Astrocyte (in vitro differentiated cells and primary cell): Measurements from ENCODE around the gene CISH. TPM values are rescaled to one million over a fixed set of nuclear protein-coding genes. Genes with fewer than 3 reads are reported as not detected.
A peak's percentile ranks its signal among the peaks of the same experiment; 100 is the strongest.

ENCODE experiments used
- DNase-seq: peaks from one replicate; pipeline ENCODE4 v3.0.0-alpha.2; 2010; ENCODE audit warnings: low read depth
- FAIRE-seq: peaks from 2 replicates; lab custom pipeline; 2011; peaks lifted over from hg19 to GRCh38; lab: Jason Lieb, UNC
- H2AFZ ChIP-seq: 2 replicates; pipeline ENCODE4 v1.6.0; 2012; ENCODE audit warnings: low read depth, low read length, inconsistent platforms
- H3K27ac ChIP-seq: 2 replicates; pipeline ENCODE4 v1.5.1; 2011; ENCODE audit warnings: low read depth, low read length, inconsistent platforms
- H3K27me3 ChIP-seq: 2 replicates; pipeline ENCODE4 v1.6.0; 2011; ENCODE audit warnings: low read length, inconsistent platforms; ENCODE audit not compliant: insufficient read depth
- H3K36me3 ChIP-seq: 2 replicates; pipeline ENCODE4 v1.5.1; 2011; ENCODE audit warnings: low read length, inconsistent platforms; ENCODE audit not compliant: insufficient read depth
- H3K4me1 ChIP-seq: 2 replicates; pipeline ENCODE4 v1.5.1; 2011; ENCODE audit warnings: low read length, inconsistent platforms; ENCODE audit not compliant: insufficient read depth
- H3K4me2 ChIP-seq: 2 replicates; pipeline ENCODE4 v1.6.0; 2012; ENCODE audit warnings: low read length, inconsistent platforms
- H3K4me3 ChIP-seq: 2 replicates; pipeline ENCODE4 v1.5.1; 2011; ENCODE audit warnings: low read depth, mild to moderate bottlenecking, low read length, inconsistent platforms; ENCODE audit not compliant: insufficient read depth
- H3K79me2 ChIP-seq: 2 replicates; pipeline ENCODE4 v1.6.0; 2012; ENCODE audit warnings: mild to moderate bottlenecking, low read length, inconsistent platforms; ENCODE audit not compliant: insufficient read depth
- H3K9ac ChIP-seq: 2 replicates; pipeline ENCODE4 v1.6.0; 2012; ENCODE audit warnings: mild to moderate bottlenecking, low read length, inconsistent platforms
- H3K9me3 ChIP-seq: 2 replicates; pipeline ENCODE4 v1.5.1; 2012; ENCODE audit warnings: low read depth, mild to moderate bottlenecking, low read length, inconsistent platforms; ENCODE audit not compliant: insufficient read depth
- H4K20me1 ChIP-seq: 2 replicates; pipeline ENCODE4 v1.6.0; 2012; ENCODE audit warnings: low read length, inconsistent platforms; ENCODE audit not compliant: insufficient read depth
- H3K27ac Mint-ChIP-seq: one replicate; pipeline ENCODE4 v1.8.0; 2021; ENCODE audit warnings: mild to moderate bottlenecking, mixed read lengths; ENCODE audit not compliant: unreplicated experiment
- H3K27me3 Mint-ChIP-seq: one replicate; pipeline ENCODE4 v1.8.0; 2021; ENCODE audit warnings: low read depth, mixed read lengths; ENCODE audit not compliant: unreplicated experiment
- H3K36me3 Mint-ChIP-seq: one replicate; pipeline ENCODE4 v1.8.0; 2021; ENCODE audit warnings: low read depth, mixed read lengths; ENCODE audit not compliant: unreplicated experiment
- H3K4me1 Mint-ChIP-seq: one replicate; pipeline ENCODE4 v1.8.0; 2021; ENCODE audit warnings: low read depth, mixed read lengths; ENCODE audit not compliant: unreplicated experiment
- H3K4me3 Mint-ChIP-seq: one replicate; pipeline ENCODE4 v1.8.0; 2021; ENCODE audit warnings: mild to moderate bottlenecking, moderate library complexity, mixed read lengths; ENCODE audit not compliant: unreplicated experiment
- H3K9me3 Mint-ChIP-seq: one replicate; pipeline ENCODE4 v1.8.0; 2021; ENCODE audit warnings: mild to moderate bottlenecking, mixed read lengths; ENCODE audit not compliant: unreplicated experiment
- CTCF ChIP-seq: IDR thresholded peaks from 2 replicates; pipeline ENCODE4 v1.5.1; 2011; ENCODE audit warnings: low read depth, mild to moderate bottlenecking, inconsistent platforms, low read length, moderate library complexity; ENCODE audit not compliant: insufficient read depth
- EZH2 ChIP-seq: IDR thresholded peaks from 2 replicates; pipeline ENCODE4 v1.6.1; 2012; ENCODE audit warnings: mild to moderate bottlenecking, low read length, inconsistent platforms; ENCODE audit not compliant: insufficient read depth
- total RNA-seq: library from RNA; stranded (reverse); gene quantifications from 2 replicates; pipeline ENCODE4 v1.2.1, GENCODE V29; 2021

The CISH gene
- total RNA-seq, 1 donor from 2014 or later, result 1.2 TPM

- Mint-ChIP-seq H3K27ac (peak overlapping the region; percentile 19), H3K9me3 (no peaks in the 10 kb centered on the region), H3K27me3 (peaks cover 4% of the 10 kb centered on the region), H3K4me1 (peaks cover 12% of the 10 kb centered on the region), H3K36me3 (peaks cover 6% of the 10 kb centered on the region), H3K4me3 (no peak overlapping the region)
- Histone ChIP-seq H3K4me2 (no peak overlapping the region), H3K4me3 (no peak overlapping the region), H3K9me3 (no peaks in the 10 kb centered on the region), H3K9ac (no peak overlapping the region), H3K4me1 (no peaks in the 10 kb centered on the region), H3K79me2 (no peaks in the 10 kb centered on the region), H3K27ac (no peak overlapping the region), H2AFZ (no peak overlapping the region), H3K27me3 (peaks cover 3% of the 10 kb centered on the region), H3K36me3 (no peaks in the 10 kb centered on the region), H4K20me1 (no peaks in the 10 kb centered on the region)
- TF ChIP-seq EZH2, result no peak
- TF ChIP-seq CTCF, result no peak
- no peak for DNase-seq
- no peak for FAIRE-seq
These were observed 24.2 kb downstream of the CISH start for GRCh38 chr3:50587373-50587772.

- no peaks in the 10 kb centered on the region for H3K4me1 ChIP-seq
- no peak overlapping the region for H3K27ac ChIP-seq
- Mint-ChIP-seq H3K27me3 (peaks cover 4% of the 10 kb centered on the region), H3K27ac (no peak overlapping the region), H3K9me3 (no peaks in the 10 kb centered on the region), H3K4me1 (peaks cover 12% of the 10 kb centered on the region), H3K36me3 (peaks cover 8% of the 10 kb centered on the region), H3K4me3 (no peak overlapping the region)
- H3K4me2 ChIP-seq, result no peak overlapping the region
- no peaks in the 10 kb centered on the region for H3K9me3 ChIP-seq
- no peaks in the 10 kb centered on the region for H3K36me3 ChIP-seq
- no peak for FAIRE-seq
- TF ChIP-seq CTCF (no peak), EZH2 (no peak)
- H4K20me1 ChIP-seq, result no peaks in the 10 kb centered on the region
- DNase-seq, result no peak
- no peak overlapping the region for H3K4me3 ChIP-seq
- no peaks in the 10 kb centered on the region for H3K27me3 ChIP-seq
- H3K9ac ChIP-seq, result no peak overlapping the region
- H3K79me2 ChIP-seq, result no peaks in the 10 kb centered on the region
- no peak overlapping the region for H2AFZ ChIP-seq
These were observed 24.9 kb downstream of the CISH start for GRCh38 chr3:50586763-50587070.

DNA sequence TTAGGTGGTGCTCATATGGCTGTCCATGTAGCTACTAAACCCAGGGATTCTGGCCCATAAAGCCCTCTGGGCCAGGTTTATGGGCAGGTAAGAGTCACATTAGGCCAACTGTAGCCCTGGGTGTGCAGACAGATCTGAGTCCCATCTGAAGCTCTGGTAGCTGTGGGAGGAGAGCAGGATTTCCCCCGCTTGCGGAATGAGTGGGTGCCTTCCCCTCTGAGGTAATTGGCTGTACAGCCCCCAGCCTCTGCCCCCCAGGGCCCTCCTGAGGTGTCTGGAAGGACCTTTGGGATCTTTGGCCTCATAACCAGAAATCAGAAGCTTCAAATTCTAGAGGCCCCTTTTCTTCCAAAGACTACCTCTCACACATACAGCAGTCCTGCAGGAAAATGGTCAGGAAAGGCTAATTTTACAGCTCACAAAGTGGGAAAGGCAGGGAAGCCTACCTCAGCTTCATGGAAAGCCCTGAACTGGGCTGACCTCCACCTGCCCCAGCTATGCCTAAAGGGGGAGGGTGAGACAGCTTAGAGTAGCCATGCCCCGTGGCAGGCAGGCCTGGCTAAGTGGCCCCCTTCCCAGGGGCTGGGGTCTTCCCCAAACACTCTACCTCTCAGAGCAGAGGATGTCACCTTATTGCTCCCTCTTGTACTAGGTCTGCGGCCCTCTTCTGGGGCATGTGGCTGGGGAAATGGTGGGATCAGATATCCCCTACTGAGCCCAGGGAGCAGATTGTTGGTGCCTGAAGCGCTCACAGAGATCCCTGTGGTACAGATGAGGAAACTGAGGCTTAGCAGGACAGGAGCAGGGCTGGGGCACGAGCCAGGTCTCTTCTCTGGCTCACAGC lies 25.4 kb downstream of the CISH start:
- Histone ChIP-seq H3K79me2 (no peaks in the 10 kb centered on the region), H2AFZ (no peak overlapping the region), H3K4me2 (no peak overlapping the region), H3K9ac (no peak overlapping the region), H3K36me3 (no peaks in the 10 kb centered on the region), H3K9me3 (no peaks in the 10 kb centered on the region), H3K4me3 (no peak overlapping the region), H3K27ac (no peak overlapping the region), H3K27me3 (no peaks in the 10 kb centered on the region), H4K20me1 (no peaks in the 10 kb centered on the region), H3K4me1 (no peaks in the 10 kb centered on the region)
- H3K4me3 Mint-ChIP-seq, result no peak overlapping the region
- peaks cover 8% of the 10 kb centered on the region for H3K36me3 Mint-ChIP-seq
- H3K27ac Mint-ChIP-seq, result no peak overlapping the region
- DNase-seq, result no peak
- H3K9me3 Mint-ChIP-seq, result no peaks in the 10 kb centered on the region
- TF ChIP-seq EZH2 (no peak), CTCF (no peak)
- H3K27me3 Mint-ChIP-seq, result peaks cover 4% of the 10 kb centered on the region
- H3K4me1 Mint-ChIP-seq, result peaks cover 12% of the 10 kb centered on the region
- no peak for FAIRE-seq
